HG03159 (cell line): ENCODE results near the gene BMP10.
"Not testable (repeated sequence)": the region's sequence is repeated elsewhere in the genome, so short reads cannot be mapped to it uniquely, and the experiment has no call there.

Experiments
- ATAC-seq: cut with Tn5 transposase; IDR thresholded peaks from one replicate; pipeline ENCODE4 v1.9.1; 2021; ENCODE audit warnings: mild to moderate bottlenecking, moderate library complexity; ENCODE audit not compliant: unreplicated experiment

The BMP10 gene

GRCh38 chr2:68900496-68901198, 29.4 kb upstream of the BMP10 start:
- ATAC-seq = no peak

- ATAC-seq = not testable (repeated sequence)
These were observed 24.8 kb upstream of the BMP10 start for GRCh38 chr2:68895981-68896380.

GRCh38 chr2:68889500-68889899, 18.3 kb upstream of the BMP10 start:
- ATAC-seq = no peak

- ATAC-seq = no peak
These were observed 17.8 kb upstream of the BMP10 start for GRCh38 chr2:68889021-68889420.

GRCh38 chr2:68888038-68888704, 17.0 kb upstream of the BMP10 start:
- ATAC-seq = no peak

GRCh38 chr2:68885811-68886075, 14.5 kb upstream of the BMP10 start:
- no peak for ATAC-seq

GRCh38 chr2:68885074-68885810, 14.0 kb upstream of the BMP10 start:
- ATAC-seq = no peak

GRCh38 chr2:68880213-68880612, 9.0 kb upstream of the BMP10 start:
- ATAC-seq = no peak

- ATAC-seq = no peak
These were observed 8.1 kb upstream of the BMP10 start for GRCh38 chr2:68879296-68879695.

GRCh38 chr2:68878753-68879152, 7.6 kb upstream of the BMP10 start:
- ATAC-seq = no peak

GRCh38 chr2:68878071-68878711, 7.0 kb upstream of the BMP10 start:
- no peak for ATAC-seq

GRCh38 chr2:68877079-68877772, 6.0 kb upstream of the BMP10 start:
- ATAC-seq = no peak

GRCh38 chr2:68870215-68870614, 982 bp downstream of the BMP10 start:
- no peak for ATAC-seq

- no peak for ATAC-seq
These were observed 6.1 kb downstream of the BMP10 start for GRCh38 chr2:68865108-68865507.

GRCh38 chr2:68863996-68864395, 7.2 kb downstream of the BMP10 start:
- ATAC-seq = no peak

GRCh38 chr2:68862889-68863288, 8.3 kb downstream of the BMP10 start:
- no peak for ATAC-seq

GRCh38 chr2:68861330-68861729, 9.9 kb downstream of the BMP10 start:
- no peak for ATAC-seq

- ATAC-seq = no peak
These were observed 11.1 kb downstream of the BMP10 start for GRCh38 chr2:68860111-68860510.

GRCh38 chr2:68857855-68858456, 13.2 kb downstream of the BMP10 start:
- peak; percentile 56 for ATAC-seq

GRCh38 chr2:68857202-68857845, 13.9 kb downstream of the BMP10 start:
- ATAC-seq = no peak
